ENCODE data around the gene HMGCR. TPM values are rescaled to one million over a fixed set of nuclear protein-coding genes. Genes with fewer than 3 reads are reported as not detected.
A peak's percentile ranks its signal among the peaks of the same experiment; 100 is the strongest.
"Not testable (repeated sequence)": the region's sequence is repeated elsewhere in the genome, so short reads cannot be mapped to it uniquely, and the experiment has no call there.

Gene HMGCR
- total RNA-seq, 1 donor from 2014 or later: 321 TPM

DNA sequence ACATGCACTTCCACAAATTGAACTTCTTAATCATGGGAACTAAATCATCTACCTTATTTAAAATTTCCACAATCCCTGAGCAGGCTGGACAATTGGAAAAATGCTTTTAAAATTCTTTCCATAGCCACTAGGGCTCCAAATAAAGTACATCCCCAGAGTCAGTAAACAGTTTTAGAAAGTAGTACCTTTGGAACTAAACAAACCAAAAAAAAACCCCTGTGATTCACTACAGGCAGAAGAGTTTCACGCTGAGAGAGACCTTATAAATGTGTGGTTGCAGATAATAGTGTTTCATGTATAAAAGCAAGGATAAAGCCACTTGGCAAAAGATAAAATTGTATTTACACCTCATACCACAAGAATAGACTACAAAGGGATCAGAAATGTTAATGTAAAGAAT is 11.8 kb upstream of the HMGCR start:
- no peak overlapping the region for H3K27ac Mint-ChIP-seq (ENCODE audit: unreplicated experiment)
- H3K4me1 Mint-ChIP-seq: peaks cover 14% of the 10 kb centered on the region
- H3K36me3 Mint-ChIP-seq (ENCODE audit: low read depth): no peaks in the 10 kb centered on the region
- H3K27me3 Mint-ChIP-seq (ENCODE audit: low read depth): no peaks in the 10 kb centered on the region
- no peaks in the 10 kb centered on the region for H3K9me3 Mint-ChIP-seq
- DNase-seq (ENCODE audit: low read depth, low spot score): no peak
- TF ChIP-seq, protein P1, sequence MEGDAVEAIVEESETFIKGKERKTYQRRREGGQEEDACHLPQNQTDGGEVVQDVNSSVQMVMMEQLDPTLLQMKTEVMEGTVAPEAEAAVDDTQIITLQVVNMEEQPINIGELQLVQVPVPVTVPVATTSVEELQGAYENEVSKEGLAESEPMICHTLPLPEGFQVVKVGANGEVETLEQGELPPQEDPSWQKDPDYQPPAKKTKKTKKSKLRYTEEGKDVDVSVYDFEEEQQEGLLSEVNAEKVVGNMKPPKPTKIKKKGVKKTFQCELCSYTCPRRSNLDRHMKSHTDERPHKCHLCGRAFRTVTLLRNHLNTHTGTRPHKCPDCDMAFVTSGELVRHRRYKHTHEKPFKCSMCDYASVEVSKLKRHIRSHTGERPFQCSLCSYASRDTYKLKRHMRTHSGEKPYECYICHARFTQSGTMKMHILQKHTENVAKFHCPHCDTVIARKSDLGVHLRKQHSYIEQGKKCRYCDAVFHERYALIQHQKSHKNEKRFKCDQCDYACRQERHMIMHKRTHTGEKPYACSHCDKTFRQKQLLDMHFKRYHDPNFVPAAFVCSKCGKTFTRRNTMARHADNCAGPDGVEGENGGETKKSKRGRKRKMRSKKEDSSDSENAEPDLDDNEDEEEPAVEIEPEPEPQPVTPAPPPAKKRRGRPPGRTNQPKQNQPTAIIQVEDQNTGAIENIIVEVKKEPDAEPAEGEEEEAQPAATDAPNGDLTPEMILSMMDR (conservative IDR thresholded peaks at IDR 0.05): peak; percentile 31
- H3K4me3 Mint-ChIP-seq: no peak overlapping the region

- Mint-ChIP-seq H3K27me3 (ENCODE audit: low read depth) (no peaks in the 10 kb centered on the region), H3K4me3 (no peak overlapping the region), H3K4me1 (peaks cover 16% of the 10 kb centered on the region), H3K36me3 (ENCODE audit: low read depth) (no peaks in the 10 kb centered on the region), H3K27ac (ENCODE audit: unreplicated experiment) (no peak overlapping the region), H3K9me3 (no peaks in the 10 kb centered on the region)
- no peak for DNase-seq (ENCODE audit: low read depth, low spot score)
- TF ChIP-seq, protein P1 (conservative IDR thresholded peaks at IDR 0.05): no peak
Observed at GRCh38 chr5:75330404-75330803, 6.6 kb upstream of the HMGCR start.

- Mint-ChIP-seq H3K27me3 (ENCODE audit: low read depth) (no peaks in the 10 kb centered on the region), H3K27ac (ENCODE audit: unreplicated experiment) (no peak overlapping the region), H3K4me1 (peaks cover 16% of the 10 kb centered on the region), H3K9me3 (no peaks in the 10 kb centered on the region), H3K4me3 (peak overlapping the region; percentile 24), H3K36me3 (ENCODE audit: low read depth) (no peaks in the 10 kb centered on the region)
- TF ChIP-seq, protein P1 (conservative IDR thresholded peaks at IDR 0.05): peak; percentile 48
- DNase-seq (ENCODE audit: low read depth, low spot score): no peak
Observed at GRCh38 chr5:75331095-75332090, 5.6 kb upstream of the HMGCR start.

DNA sequence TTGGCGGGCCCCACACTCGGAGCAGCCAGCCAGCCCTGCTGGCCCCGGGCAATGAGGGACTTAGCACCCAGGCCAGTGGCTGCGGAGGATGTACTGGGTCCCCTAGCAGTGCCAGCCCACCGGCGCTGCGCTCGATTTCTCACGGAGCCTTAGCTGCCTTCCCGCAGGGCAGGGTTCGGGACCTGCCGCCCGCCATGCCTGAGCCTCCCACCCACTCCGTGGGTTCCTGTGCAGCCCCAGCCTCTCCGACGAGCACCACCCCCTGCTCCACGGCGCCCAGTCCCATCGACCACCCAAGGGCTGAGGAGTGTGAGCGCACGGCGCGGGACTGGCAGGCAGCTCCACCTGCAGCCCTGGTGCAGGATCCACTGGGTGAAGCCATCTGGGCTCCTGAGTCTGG is 3.3 kb upstream of the HMGCR start:
- not testable (repeated sequence) for DNase-seq (ENCODE audit: low read depth, low spot score); H3K9me3 Mint-ChIP-seq; H3K27me3 Mint-ChIP-seq (ENCODE audit: low read depth); H3K36me3 Mint-ChIP-seq (ENCODE audit: low read depth); H3K27ac Mint-ChIP-seq (ENCODE audit: unreplicated experiment); H3K4me3 Mint-ChIP-seq
- H3K4me1 Mint-ChIP-seq: peaks cover 18% of the 10 kb centered on the region

GRCh38 chr5:75334413-75334812 is 2.6 kb upstream of the HMGCR start:
- H3K4me3 Mint-ChIP-seq: peak overlapping the region; percentile 50

DNA sequence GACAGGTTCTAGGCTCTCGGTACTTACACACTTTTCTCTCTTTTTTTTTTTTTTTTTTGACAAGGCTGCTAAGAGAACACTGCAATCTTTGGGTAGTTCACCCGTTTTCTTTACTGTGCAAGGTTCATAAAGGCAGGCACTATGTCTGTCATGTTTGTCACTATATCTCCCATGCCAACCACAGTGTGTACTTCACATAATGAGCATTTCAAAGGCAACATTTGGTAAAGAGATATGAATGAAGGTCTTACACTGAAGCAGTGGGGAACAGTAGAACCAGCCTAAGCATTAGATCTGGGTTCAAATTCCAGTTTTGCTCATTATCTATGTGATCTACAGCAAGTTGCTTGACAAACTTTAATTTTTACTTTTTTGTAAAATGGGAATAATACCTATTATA is 1.5 kb upstream of the HMGCR start:
- H3K9me3 Mint-ChIP-seq: no peaks in the 10 kb centered on the region
- no peak overlapping the region for H3K27ac Mint-ChIP-seq (ENCODE audit: unreplicated experiment)
- TF ChIP-seq, protein P1 (conservative IDR thresholded peaks at IDR 0.05): no peak
- peaks cover 28% of the 10 kb centered on the region for H3K4me1 Mint-ChIP-seq
- DNase-seq (ENCODE audit: low read depth, low spot score): no peak
- peaks cover 5% of the 10 kb centered on the region for H3K36me3 Mint-ChIP-seq (ENCODE audit: low read depth)
- peak overlapping the region; percentile 16 for H3K4me3 Mint-ChIP-seq
- no peaks in the 10 kb centered on the region for H3K27me3 Mint-ChIP-seq (ENCODE audit: low read depth)

More at GRCh38 chr5:75334413-75334812, 2.6 kb upstream of the HMGCR start:
- not testable (repeated sequence) for DNase-seq (ENCODE audit: low read depth, low spot score); H3K27me3 Mint-ChIP-seq (ENCODE audit: low read depth); H3K36me3 Mint-ChIP-seq (ENCODE audit: low read depth); H3K9me3 Mint-ChIP-seq
- H3K4me1 Mint-ChIP-seq: peaks cover 20% of the 10 kb centered on the region
- peak overlapping the region; percentile 82 for H3K27ac Mint-ChIP-seq (ENCODE audit: unreplicated experiment)
